ENCODE results near the gene COL4A6.

The COL4A6 gene

DNA sequence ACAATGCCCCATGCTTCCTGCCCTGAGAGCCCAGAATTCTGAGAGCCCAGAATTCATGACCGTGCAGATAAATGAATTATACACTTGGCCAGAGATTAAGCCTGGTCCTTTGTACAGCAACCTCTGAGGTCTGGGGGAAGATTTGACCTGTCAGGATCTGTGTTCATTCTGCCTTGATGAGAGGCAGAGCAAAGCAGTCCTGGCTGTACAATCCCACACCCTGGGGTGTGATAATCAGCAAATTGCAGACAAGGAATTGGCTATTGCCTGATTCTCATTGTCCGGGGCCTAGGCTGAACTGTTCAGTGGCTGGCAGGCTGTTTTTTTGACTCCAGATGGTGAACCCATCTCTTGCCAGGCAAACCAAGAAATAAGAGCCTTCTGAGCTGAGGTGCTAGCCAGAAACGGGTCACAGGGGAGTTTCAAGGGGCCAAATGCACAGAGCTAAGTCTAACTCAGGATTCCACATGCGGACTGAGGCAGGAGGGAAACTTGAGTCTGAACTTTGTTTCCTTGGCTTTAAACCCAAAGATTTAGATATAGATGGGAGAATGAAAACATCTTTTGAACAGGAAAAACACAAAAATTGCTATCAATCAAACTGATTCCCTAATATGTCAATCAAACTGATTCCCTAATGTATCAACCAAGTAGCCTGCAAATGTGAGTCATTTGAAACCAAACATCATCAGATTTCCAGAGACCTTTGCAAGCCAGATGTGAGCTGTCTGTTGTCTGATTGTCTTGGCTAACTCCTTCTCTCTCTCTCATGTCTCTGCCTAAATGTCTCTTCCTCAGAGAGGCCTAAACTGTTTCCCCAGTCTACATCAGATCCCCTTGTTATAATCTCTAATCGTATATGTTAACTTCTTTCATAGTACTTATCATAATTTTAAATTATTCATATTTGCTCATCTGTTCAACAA is 187.3 kb downstream of the COL4A6 start:
- H3K4me1 ChIP-seq (ENCODE audit: control insufficient read depth, insufficient read depth, low read length, unreplicated experiment), result no peaks in the 10 kb centered on the region
- no peak overlapping the region for H3K27ac ChIP-seq (ENCODE audit: low read depth, low read length)
- no peaks in the 10 kb centered on the region for H3K27me3 ChIP-seq (ENCODE audit: insufficient read depth, low read length)
- no peaks in the 10 kb centered on the region for H3K79me2 ChIP-seq (ENCODE audit: control insufficient read depth, insufficient read depth, low read length, unreplicated experiment)
- no peak overlapping the region for H3K4me3 ChIP-seq (ENCODE audit: low read depth, low read length)
- no peaks in the 10 kb centered on the region for H3K36me3 ChIP-seq (ENCODE audit: insufficient read depth, low read length)
- no peak overlapping the region for H2AFZ ChIP-seq (ENCODE audit: low read length, unreplicated experiment)

DNA sequence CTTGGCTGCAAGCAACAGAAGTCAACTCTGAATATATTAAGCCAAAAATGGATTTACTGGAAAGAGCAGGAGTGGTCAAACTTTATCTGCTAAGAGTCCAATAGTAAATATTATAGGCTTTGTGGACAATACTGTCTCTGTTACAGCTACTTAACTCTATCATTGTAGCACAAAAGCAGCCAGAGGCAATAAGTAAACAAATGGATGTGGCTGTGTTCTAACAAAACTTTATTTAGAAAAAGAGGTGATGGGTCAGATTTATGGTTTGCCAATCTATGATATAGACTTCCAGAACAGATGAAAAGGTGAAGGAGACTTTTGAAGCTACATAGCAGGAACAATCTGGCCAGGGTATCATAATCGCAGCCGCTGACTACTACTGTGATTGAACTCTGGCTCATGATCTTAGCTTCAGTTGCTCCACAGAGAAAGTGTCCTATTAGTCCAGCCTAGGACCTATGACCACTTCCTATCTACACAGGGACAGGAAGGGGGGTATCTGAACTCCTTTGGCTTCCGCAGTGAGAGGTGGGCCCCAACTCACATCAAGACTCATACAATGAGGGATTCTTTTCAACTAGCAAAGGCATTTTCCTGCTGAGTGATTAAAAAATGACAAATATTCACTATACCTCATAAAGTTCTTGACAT is 191.8 kb downstream of the COL4A6 start:
- Histone ChIP-seq H3K4me1 (ENCODE audit: control insufficient read depth, insufficient read depth, low read length, unreplicated experiment) (no peaks in the 10 kb centered on the region), H2AFZ (ENCODE audit: low read length, unreplicated experiment) (no peak overlapping the region), H3K79me2 (ENCODE audit: control insufficient read depth, insufficient read depth, low read length, unreplicated experiment) (no peaks in the 10 kb centered on the region), H3K4me3 (ENCODE audit: low read depth, low read length) (no peak overlapping the region), H3K27ac (ENCODE audit: low read depth, low read length) (no peak overlapping the region), H3K27me3 (ENCODE audit: insufficient read depth, low read length) (no peaks in the 10 kb centered on the region), H3K36me3 (ENCODE audit: insufficient read depth, low read length) (no peaks in the 10 kb centered on the region)

DNA sequence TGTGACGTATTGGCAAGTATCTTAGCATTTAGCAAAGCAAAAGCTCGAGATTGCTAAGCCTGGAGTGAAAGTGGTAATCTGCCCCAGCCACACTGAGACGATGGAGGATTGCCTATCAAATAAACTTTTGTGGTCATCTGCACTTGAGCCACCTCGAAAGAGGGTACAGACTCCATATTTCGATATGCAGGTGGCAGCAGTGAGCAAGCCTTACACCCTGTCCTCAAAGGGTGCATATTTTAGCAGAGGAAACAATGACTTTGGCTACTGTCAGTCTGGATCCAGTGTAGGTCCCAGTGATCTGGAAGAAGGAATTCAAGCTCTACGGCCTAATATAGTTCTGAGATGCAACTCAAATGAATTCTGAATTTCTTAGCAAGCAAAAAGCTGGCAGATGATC is 192.8 kb downstream of the COL4A6 start:
- Histone ChIP-seq H3K27ac (ENCODE audit: low read depth, low read length) (no peak overlapping the region), H2AFZ (ENCODE audit: low read length, unreplicated experiment) (no peak overlapping the region), H3K4me3 (ENCODE audit: low read depth, low read length) (no peak overlapping the region), H3K4me1 (ENCODE audit: control insufficient read depth, insufficient read depth, low read length, unreplicated experiment) (no peaks in the 10 kb centered on the region), H3K36me3 (ENCODE audit: insufficient read depth, low read length) (no peaks in the 10 kb centered on the region), H3K79me2 (ENCODE audit: control insufficient read depth, insufficient read depth, low read length, unreplicated experiment) (no peaks in the 10 kb centered on the region), H3K27me3 (ENCODE audit: insufficient read depth, low read length) (no peaks in the 10 kb centered on the region)

DNA sequence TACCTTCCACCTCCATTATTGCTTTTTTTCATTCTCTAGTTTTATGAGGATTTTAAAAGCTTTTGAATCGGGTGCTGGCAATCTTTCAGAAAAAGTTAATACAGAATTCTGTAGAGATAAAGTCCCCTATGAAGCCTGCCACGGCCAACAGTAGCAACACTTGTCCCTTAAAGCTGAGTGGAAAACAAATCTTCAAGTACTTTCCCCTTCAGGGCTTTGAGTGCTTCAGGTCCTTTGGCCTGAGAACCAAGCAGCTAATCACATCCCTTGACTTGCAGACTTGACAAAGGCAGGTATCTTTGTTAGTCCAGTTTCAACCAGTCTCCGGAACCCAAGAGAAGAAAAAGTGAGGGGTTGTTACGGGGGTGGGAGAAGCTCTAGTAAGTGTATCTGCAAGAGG is 202.2 kb downstream of the COL4A6 start:
- Histone ChIP-seq H3K27ac (ENCODE audit: low read depth, low read length) (no peak overlapping the region), H3K4me1 (ENCODE audit: control insufficient read depth, insufficient read depth, low read length, unreplicated experiment) (no peaks in the 10 kb centered on the region), H3K27me3 (ENCODE audit: insufficient read depth, low read length) (no peaks in the 10 kb centered on the region), H3K79me2 (ENCODE audit: control insufficient read depth, insufficient read depth, low read length, unreplicated experiment) (no peaks in the 10 kb centered on the region), H3K4me3 (ENCODE audit: low read depth, low read length) (no peak overlapping the region), H2AFZ (ENCODE audit: low read length, unreplicated experiment) (no peak overlapping the region), H3K36me3 (ENCODE audit: insufficient read depth, low read length) (no peaks in the 10 kb centered on the region)

DNA sequence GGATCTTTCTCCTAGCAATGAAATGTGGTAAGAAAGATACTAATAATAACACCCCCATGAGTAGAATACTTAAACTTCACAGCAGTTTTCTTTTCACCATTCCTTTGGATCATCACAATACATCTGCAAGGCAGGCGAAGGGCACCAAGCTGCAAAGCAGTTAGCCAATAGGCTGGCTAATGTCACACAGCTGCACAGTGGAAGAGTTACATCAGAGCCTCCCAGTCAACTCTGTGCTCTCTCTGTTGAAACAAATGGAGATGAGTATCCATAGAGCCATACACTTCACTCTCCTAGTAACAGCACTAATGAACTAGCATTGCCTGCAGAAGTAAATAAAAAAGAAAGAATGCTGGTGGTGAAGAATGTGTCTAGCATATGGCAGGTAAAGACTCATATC is 207.6 kb downstream of the COL4A6 start:
- H2AFZ ChIP-seq (ENCODE audit: low read length, unreplicated experiment), result no peak overlapping the region
- H3K79me2 ChIP-seq (ENCODE audit: control insufficient read depth, insufficient read depth, low read length, unreplicated experiment), result no peaks in the 10 kb centered on the region
- no peaks in the 10 kb centered on the region for H3K4me1 ChIP-seq (ENCODE audit: control insufficient read depth, insufficient read depth, low read length, unreplicated experiment)
- H3K4me3 ChIP-seq (ENCODE audit: low read depth, low read length), result no peak overlapping the region
- no peak overlapping the region for H3K27ac ChIP-seq (ENCODE audit: low read depth, low read length)
- H3K27me3 ChIP-seq (ENCODE audit: insufficient read depth, low read length), result no peaks in the 10 kb centered on the region
- H3K36me3 ChIP-seq (ENCODE audit: insufficient read depth, low read length), result no peaks in the 10 kb centered on the region

- H3K27ac ChIP-seq (ENCODE audit: low read depth, low read length), result no peak overlapping the region
- H3K4me1 ChIP-seq (ENCODE audit: control insufficient read depth, insufficient read depth, low read length, unreplicated experiment), result no peaks in the 10 kb centered on the region
- H3K36me3 ChIP-seq (ENCODE audit: insufficient read depth, low read length), result no peaks in the 10 kb centered on the region
- H2AFZ ChIP-seq (ENCODE audit: low read length, unreplicated experiment), result no peak overlapping the region
- H3K27me3 ChIP-seq (ENCODE audit: insufficient read depth, low read length), result no peaks in the 10 kb centered on the region
- no peak overlapping the region for H3K4me3 ChIP-seq (ENCODE audit: low read depth, low read length)
- no peaks in the 10 kb centered on the region for H3K79me2 ChIP-seq (ENCODE audit: control insufficient read depth, insufficient read depth, low read length, unreplicated experiment)
Measured at GRCh38 chrX:108224727-108225621, 213.2 kb downstream of the COL4A6 start.

DNA sequence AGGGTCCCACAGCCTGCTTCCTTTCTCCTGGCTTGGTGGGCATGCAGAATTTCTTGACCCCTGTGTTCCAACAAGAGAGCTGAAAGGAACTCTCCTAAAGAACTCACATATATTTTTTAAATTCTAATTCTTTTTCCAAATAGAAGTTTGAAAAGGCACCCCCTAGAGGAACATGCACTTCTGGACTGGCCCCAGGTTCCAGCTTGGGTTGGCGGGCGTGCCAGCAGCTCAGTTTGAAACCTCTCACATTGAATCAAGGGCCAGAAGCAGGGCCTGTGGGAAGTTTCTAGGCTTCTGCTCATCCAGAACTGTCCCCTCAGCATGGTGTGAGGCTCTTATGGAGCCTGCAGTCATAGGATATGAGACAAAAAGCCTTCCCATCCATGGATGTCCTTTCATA is 214.0 kb downstream of the COL4A6 start:
- Histone ChIP-seq H3K36me3 (ENCODE audit: insufficient read depth, low read length) (no peaks in the 10 kb centered on the region), H3K4me1 (ENCODE audit: control insufficient read depth, insufficient read depth, low read length, unreplicated experiment) (no peaks in the 10 kb centered on the region), H2AFZ (ENCODE audit: low read length, unreplicated experiment) (no peak overlapping the region), H3K79me2 (ENCODE audit: control insufficient read depth, insufficient read depth, low read length, unreplicated experiment) (no peaks in the 10 kb centered on the region), H3K27ac (ENCODE audit: low read depth, low read length) (no peak overlapping the region), H3K27me3 (ENCODE audit: insufficient read depth, low read length) (no peaks in the 10 kb centered on the region), H3K4me3 (ENCODE audit: low read depth, low read length) (no peak overlapping the region)

GRCh38 chrX:108223585-108223984 is 214.6 kb downstream of the COL4A6 start:
- Histone ChIP-seq H3K27ac (ENCODE audit: low read depth, low read length) (no peak overlapping the region), H3K4me1 (ENCODE audit: control insufficient read depth, insufficient read depth, low read length, unreplicated experiment) (no peaks in the 10 kb centered on the region), H2AFZ (ENCODE audit: low read length, unreplicated experiment) (no peak overlapping the region), H3K79me2 (ENCODE audit: control insufficient read depth, insufficient read depth, low read length, unreplicated experiment) (no peaks in the 10 kb centered on the region), H3K36me3 (ENCODE audit: insufficient read depth, low read length) (no peaks in the 10 kb centered on the region), H3K27me3 (ENCODE audit: insufficient read depth, low read length) (no peaks in the 10 kb centered on the region), H3K4me3 (ENCODE audit: low read depth, low read length) (no peak overlapping the region)

DNA sequence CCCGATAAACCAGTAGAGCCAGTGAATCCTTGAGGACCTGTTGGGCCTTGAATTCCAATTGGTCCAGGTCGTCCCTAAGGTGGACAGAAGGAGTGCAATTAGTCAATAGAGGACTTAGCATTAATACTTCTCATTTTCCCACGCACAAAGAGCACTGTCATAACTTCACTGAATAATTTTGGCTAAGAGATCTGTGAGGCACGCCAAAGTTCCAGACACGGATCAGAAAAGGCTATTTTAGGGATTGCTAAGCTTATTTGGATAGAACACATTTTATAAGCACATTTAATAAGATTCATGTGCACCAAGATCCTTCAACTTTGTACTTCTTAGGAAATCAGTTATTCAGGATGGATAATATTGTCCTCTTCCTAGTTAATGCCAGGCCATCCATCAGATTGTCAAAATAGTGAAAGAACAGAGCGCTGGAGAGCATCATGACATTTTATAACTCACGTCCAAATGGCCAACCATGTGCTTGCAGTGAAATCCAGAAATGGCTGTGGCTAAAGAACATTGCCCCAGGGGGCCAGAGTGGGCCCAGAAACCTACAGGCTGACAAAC is 216.8 kb downstream of the COL4A6 start:
- no peaks in the 10 kb centered on the region for H3K79me2 ChIP-seq (ENCODE audit: control insufficient read depth, insufficient read depth, low read length, unreplicated experiment)
- H3K27me3 ChIP-seq (ENCODE audit: insufficient read depth, low read length), result no peaks in the 10 kb centered on the region
- H3K4me3 ChIP-seq (ENCODE audit: low read depth, low read length), result no peak overlapping the region
- no peak overlapping the region for H2AFZ ChIP-seq (ENCODE audit: low read length, unreplicated experiment)
- H3K4me1 ChIP-seq (ENCODE audit: control insufficient read depth, insufficient read depth, low read length, unreplicated experiment), result no peaks in the 10 kb centered on the region
- no peaks in the 10 kb centered on the region for H3K36me3 ChIP-seq (ENCODE audit: insufficient read depth, low read length)
- no peak overlapping the region for H3K27ac ChIP-seq (ENCODE audit: low read depth, low read length)

- Histone ChIP-seq H3K27ac (ENCODE audit: low read depth, low read length) (no peak overlapping the region), H3K4me3 (ENCODE audit: low read depth, low read length) (no peak overlapping the region), H3K4me1 (ENCODE audit: control insufficient read depth, insufficient read depth, low read length, unreplicated experiment) (no peaks in the 10 kb centered on the region), H3K27me3 (ENCODE audit: insufficient read depth, low read length) (no peaks in the 10 kb centered on the region), H2AFZ (ENCODE audit: low read length, unreplicated experiment) (no peak overlapping the region), H3K79me2 (ENCODE audit: control insufficient read depth, insufficient read depth, low read length, unreplicated experiment) (no peaks in the 10 kb centered on the region), H3K36me3 (ENCODE audit: insufficient read depth, low read length) (no peaks in the 10 kb centered on the region)
Measured at GRCh38 chrX:108219949-108220601, 218.1 kb downstream of the COL4A6 start.

Data from ACC112 (cell line).